T-helper 22 cell (primary cell): ENCODE measurements around the gene COLEC12.
"Not testable (repeated sequence)": the region's sequence is repeated elsewhere in the genome, so short reads cannot be mapped to it uniquely, and the experiment has no call there.

ENCODE experiments used
- DNase-seq: peaks from one replicate; pipeline ENCODE4 v3.0.0-alpha.2; 2020; ENCODE audit warnings: low read depth

Gene COLEC12

GRCh38 chr18:413233-413632 lies 87.3 kb downstream of the COLEC12 start:
- no peak for DNase-seq

- DNase-seq = no peak
Measured at GRCh38 chr18:410047-410455, 90.5 kb downstream of the COLEC12 start.

- no peak for DNase-seq
Measured at GRCh38 chr18:408367-408766, 92.1 kb downstream of the COLEC12 start.

GRCh38 chr18:407626-408224 lies 92.8 kb downstream of the COLEC12 start:
- DNase-seq = no peak

GRCh38 chr18:407191-407590 lies 93.3 kb downstream of the COLEC12 start:
- DNase-seq = no peak

- DNase-seq = no peak
Measured at GRCh38 chr18:406677-407076, 93.8 kb downstream of the COLEC12 start.

- DNase-seq = not testable (repeated sequence)
Measured at GRCh38 chr18:405006-405405, 95.5 kb downstream of the COLEC12 start.

GRCh38 chr18:404061-404636 lies 96.4 kb downstream of the COLEC12 start:
- no peak for DNase-seq

- no peak for DNase-seq
Measured at GRCh38 chr18:402129-402528, 98.4 kb downstream of the COLEC12 start.

- no peak for DNase-seq
Measured at GRCh38 chr18:400456-400855, 100.0 kb downstream of the COLEC12 start.

- DNase-seq = no peak
Measured at GRCh38 chr18:399631-400135, 100.8 kb downstream of the COLEC12 start.

- DNase-seq = no peak
Measured at GRCh38 chr18:398935-399630, 101.4 kb downstream of the COLEC12 start.

GRCh38 chr18:396556-396955 lies 103.9 kb downstream of the COLEC12 start:
- no peak for DNase-seq

GRCh38 chr18:396251-396555 lies 104.3 kb downstream of the COLEC12 start:
- DNase-seq = no peak

- DNase-seq = no peak
Measured at GRCh38 chr18:395456-396250, 104.8 kb downstream of the COLEC12 start.

GRCh38 chr18:394987-395362 lies 105.5 kb downstream of the COLEC12 start:
- no peak for DNase-seq

- DNase-seq = no peak
Measured at GRCh38 chr18:394262-394986, 106.1 kb downstream of the COLEC12 start.

GRCh38 chr18:393574-393957 lies 106.9 kb downstream of the COLEC12 start:
- no peak for DNase-seq

- no peak for DNase-seq
Measured at GRCh38 chr18:392928-393573, 107.5 kb downstream of the COLEC12 start.

- no peak for DNase-seq
Measured at GRCh38 chr18:390741-391478, 109.6 kb downstream of the COLEC12 start.
